GM23248 (cell line): ENCODE measurements around the gene NFE2L3. TPM values are rescaled to one million over a fixed set of nuclear protein-coding genes. Genes with fewer than 3 reads are reported as not detected.
"Not testable (repeated sequence)": the region's sequence is repeated elsewhere in the genome, so short reads cannot be mapped to it uniquely, and the experiment has no call there.

ENCODE experiments used
- DNase-seq: peaks from one replicate; pipeline ENCODE4 v3.0.0-alpha.2; 2015
- H2AFZ ChIP-seq: fragments of 200-600 bp; sonication (generic); 2 replicates; pipeline ENCODE4 v1.6.1; 2016; ENCODE audit warnings: antibody characterized with exemption
- H3F3A ChIP-seq: fragments of 200-600 bp; sonication (generic); 2 replicates; pipeline ENCODE4 v1.6.1; 2016; ENCODE audit warnings: mild to moderate bottlenecking, antibody characterized with exemption, mixed run types; ENCODE audit not compliant: insufficient read depth
- H3K27ac ChIP-seq: fragments of 200-600 bp; sonication (generic); 2 replicates; pipeline ENCODE4 v1.5.1; 2016; ENCODE audit warnings: mild to moderate bottlenecking
- H3K27me3 ChIP-seq: fragments of 200-600 bp; sonication (generic); replicated peaks from 2 replicates; pipeline ENCODE4 v1.6.1; 2016; ENCODE audit warnings: mild to moderate bottlenecking; ENCODE audit not compliant: insufficient read depth
- H3K36me3 ChIP-seq: fragments of 200-600 bp; sonication (generic); 2 replicates; pipeline ENCODE4 v1.6.1; 2016; ENCODE audit warnings: low read depth, mild to moderate bottlenecking
- H3K4me1 ChIP-seq: fragments of 200-600 bp; sonication (generic); 2 replicates; pipeline ENCODE4 v1.6.1; 2016; ENCODE audit warnings: mild to moderate bottlenecking; ENCODE audit not compliant: insufficient read depth
- H3K4me2 ChIP-seq: fragments of 200-600 bp; sonication (generic); one replicate; pipeline ENCODE4 v1.6.1; 2016; ENCODE audit warnings: mild to moderate bottlenecking; ENCODE audit not compliant: unreplicated experiment
- H3K4me3 ChIP-seq: fragments of 200-600 bp; sonication (generic); 2 replicates; pipeline ENCODE4 v1.5.1; 2016; ENCODE audit warnings: mild to moderate bottlenecking
- H3K79me2 ChIP-seq: fragments of 200-600 bp; sonication (generic); 2 replicates; pipeline ENCODE4 v1.6.1; 2016; ENCODE audit warnings: mild to moderate bottlenecking; ENCODE audit not compliant: insufficient read depth
- H3K9ac ChIP-seq: fragments of 200-600 bp; sonication (generic); 2 replicates; pipeline ENCODE4 v1.6.1; 2016; ENCODE audit warnings: mild to moderate bottlenecking
- H3K9me2 ChIP-seq: fragments of 200-600 bp; sonication (generic); 2 replicates; pipeline ENCODE4 v1.6.1; 2016; ENCODE audit warnings: mixed run types, mild to moderate bottlenecking, moderate library complexity; ENCODE audit not compliant: insufficient read depth
- H3K9me3 ChIP-seq: fragments of 200-600 bp; sonication (generic); one replicate; pipeline ENCODE4 v1.6.1; 2017; ENCODE audit warnings: low read depth
- H4K20me1 ChIP-seq: fragments of 200-600 bp; sonication (generic); 2 replicates; pipeline ENCODE4 v1.6.0; 2016; ENCODE audit not compliant: insufficient read depth
- EZH2 ChIP-seq: fragments of 200-600 bp; sonication (generic); IDR thresholded peaks from 2 replicates; pipeline ENCODE4 v1.6.1; 2018; ENCODE audit warnings: antibody characterized with exemption, mild to moderate bottlenecking; ENCODE audit not compliant: insufficient read depth, poor library complexity, severe bottlenecking
- EZH2phosphoT487 ChIP-seq: fragments of 200-600 bp; sonication (generic); IDR thresholded peaks from 2 replicates; pipeline ENCODE4 v1.6.1; 2018; ENCODE audit warnings: antibody characterized with exemption, moderate library complexity, mild to moderate bottlenecking, low read depth; ENCODE audit not compliant: insufficient read depth
- WGBS, 2 experiments: methylation state at CpG; one replicate each; pipeline ENCODE4 v1.1.6; 2015 to 2017; ENCODE audit warnings: low lambda C conversion rate in 2 of 2, low coverage in 1 of 2; ENCODE audit errors: missing lambda C conversion rate in 2 of 2; 5-methylcytosine and 5-hydroxymethylcytosine counted together
- in situ Hi-C: fragments of 300-500 bp; cut with MboI; formaldehyde crosslinking; loops from 2 replicates; pipeline ENCODE4 v1.15.0; 2020
- polyA plus RNA-seq: library from polyadenylated mRNA; unstranded; fragments of >200 nt; fragmentation: Nextera tagmentation; extraction: Ambion mirVana; gene quantifications from 2 replicates; pipeline ENCODE4 v1.2.1, GENCODE V29; 2016
- total RNA-seq: library from RNA; depleted of rRNA; stranded (reverse); fragments of >200 nt; shearing (Covaris generic); gene quantifications from 2 replicates; pipeline ENCODE4 v1.2.3, GENCODE V29; 2014

NFE2L3 gene
- total and polyA plus RNA-seq, 2 experiments from 2014 or later, result 0.70 to 1.4 TPM

DNA sequence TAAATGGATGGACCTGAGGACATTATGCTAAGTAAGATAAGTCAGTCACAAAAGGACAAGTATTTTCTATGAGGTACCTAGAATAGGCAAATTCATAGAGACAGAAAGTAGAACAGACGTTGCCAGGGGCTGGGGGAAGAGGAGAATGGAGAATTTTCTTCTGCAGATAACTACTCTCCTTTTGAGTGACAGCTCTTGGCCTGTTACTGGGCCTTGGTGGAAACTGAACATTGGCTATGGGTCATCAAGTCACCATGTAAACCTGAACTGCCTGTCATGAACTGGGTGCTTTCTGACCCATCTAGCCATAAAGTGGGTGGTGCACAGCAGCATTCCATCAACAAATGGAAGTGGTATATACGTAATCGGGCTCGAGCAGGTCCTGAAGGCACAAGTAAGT is 29.3 kb upstream of the NFE2L3 start:
- in situ Hi-C loops, result no loop called here
- H4K20me1 ChIP-seq, result no peaks in the 10 kb centered on the region
- H3K27me3 ChIP-seq, result peaks cover 9% of the 10 kb centered on the region; the same call in 1 of the 2 replicates
- no peaks in the 10 kb centered on the region for H3F3A ChIP-seq
- H3K4me2 ChIP-seq, result no peak overlapping the region
- WGBS, 2 experiments, result 31 to 38% methylated on average over 4 of the region's 4 CpGs
- H3K9ac ChIP-seq, result no peak overlapping the region
- no peak overlapping the region for H3K27ac ChIP-seq
- no peaks in the 10 kb centered on the region for H3K79me2 ChIP-seq
- H3K4me3 ChIP-seq, result no peak overlapping the region
- H3K9me2 ChIP-seq, result no peaks in the 10 kb centered on the region
- H2AFZ ChIP-seq, result no peak overlapping the region
- no peaks in the 10 kb centered on the region for H3K9me3 ChIP-seq
- no peaks in the 10 kb centered on the region for H3K36me3 ChIP-seq
- DNase-seq, result no peak
- H3K4me1 ChIP-seq, result no peaks in the 10 kb centered on the region
- TF ChIP-seq EZH2phosphoT487, result no peak
- TF ChIP-seq EZH2, result no peak

DNA sequence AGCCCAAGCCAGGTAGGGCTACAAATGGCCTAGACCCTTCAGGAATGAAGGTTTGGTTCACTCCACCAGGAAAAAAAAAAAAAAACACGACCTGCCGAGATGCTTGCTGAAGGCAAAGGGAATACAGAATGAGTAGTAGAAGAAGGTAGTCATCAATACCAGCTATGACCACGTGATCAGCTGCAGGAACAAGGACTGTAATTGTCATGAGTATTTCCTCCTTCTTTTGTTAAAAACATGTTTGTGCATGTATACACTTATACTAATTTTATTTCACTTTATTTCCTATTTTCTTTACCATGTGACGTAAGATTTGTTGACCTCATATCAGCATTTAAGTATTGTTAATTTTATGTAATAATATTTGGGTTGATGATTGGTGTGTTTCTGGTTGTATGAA is 27.2 kb upstream of the NFE2L3 start:
- H3K9me2 ChIP-seq, H4K20me1 ChIP-seq, H3K79me2 ChIP-seq, H3K27ac ChIP-seq, H3K9me3 ChIP-seq, in situ Hi-C loops, H2AFZ ChIP-seq, H3K9ac ChIP-seq, H3K4me2 ChIP-seq, H3F3A ChIP-seq, H3K27me3 ChIP-seq, DNase-seq, H3K36me3 ChIP-seq, H3K4me3 ChIP-seq, H3K4me1 ChIP-seq: not testable (repeated sequence)
- WGBS, 2 experiments, result 35 to 43% methylated on average over 4 of the region's 4 CpGs

DNA sequence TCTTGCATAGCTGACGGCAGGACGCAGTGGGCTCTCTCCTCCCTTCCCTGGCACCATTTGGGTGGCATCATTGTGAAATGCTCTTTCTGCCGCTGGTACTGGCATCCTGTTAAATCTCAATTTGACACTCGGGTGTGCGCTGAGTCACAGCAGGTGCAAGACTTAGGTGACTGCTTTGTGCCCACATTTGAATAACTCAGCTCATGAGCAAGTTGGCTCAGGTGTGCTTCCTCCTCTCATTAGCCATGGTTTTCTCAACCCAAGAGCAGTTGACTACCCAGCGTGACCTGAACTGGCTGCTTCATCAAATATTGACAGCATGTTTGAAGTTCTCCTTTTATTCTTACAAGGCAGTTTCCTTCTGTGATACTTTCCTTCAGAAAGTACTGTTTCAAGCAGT is 24.6 kb upstream of the NFE2L3 start:
- Histone ChIP-seq H3F3A (no peaks in the 10 kb centered on the region), H3K27ac (no peak overlapping the region), H3K9me2 (no peaks in the 10 kb centered on the region), H3K79me2 (no peaks in the 10 kb centered on the region), H3K36me3 (no peaks in the 10 kb centered on the region), H3K4me3 (no peak overlapping the region), H3K4me2 (no peak overlapping the region), H3K4me1 (no peaks in the 10 kb centered on the region), H3K9me3 (no peaks in the 10 kb centered on the region), H2AFZ (no peak overlapping the region), H3K27me3 (peaks cover 9% of the 10 kb centered on the region; the same call in 1 of the 2 replicates), H3K9ac (no peak overlapping the region), H4K20me1 (no peaks in the 10 kb centered on the region)
- TF ChIP-seq EZH2phosphoT487 (no peak), EZH2 (no peak)
- in situ Hi-C loops, result no loop called here
- no peak for DNase-seq
- 49 to 50% methylated on average over 6 of the region's 6 CpGs for WGBS, 2 experiments

DNA sequence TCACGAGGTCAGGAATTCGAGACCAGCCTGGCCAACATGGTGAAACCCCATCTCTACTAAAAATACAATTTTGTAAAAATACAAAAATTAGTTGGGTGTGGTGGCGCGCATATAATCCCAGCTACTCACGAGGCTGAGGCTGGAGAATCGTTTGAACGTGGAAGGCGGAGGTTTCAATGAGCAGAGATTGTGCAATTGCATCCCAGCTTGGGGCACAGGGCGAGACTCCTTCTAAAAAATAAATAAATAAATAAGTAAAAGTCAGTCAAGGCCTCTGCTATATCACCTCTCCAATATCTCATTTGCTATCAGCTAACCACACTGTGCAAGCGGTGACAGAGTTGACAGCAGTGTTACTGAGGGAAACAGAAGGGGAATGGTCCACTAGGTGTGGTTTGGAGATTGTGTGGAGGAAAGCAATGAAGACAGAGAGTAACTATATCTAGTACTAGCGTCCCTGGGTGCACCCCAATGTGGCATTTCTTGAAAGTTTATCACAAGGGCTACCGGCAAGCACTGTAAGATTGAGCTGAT is 20.9 kb upstream of the NFE2L3 start:
- Histone ChIP-seq H3K4me1 (no peaks in the 10 kb centered on the region), H3K36me3 (no peaks in the 10 kb centered on the region), H3K79me2 (no peaks in the 10 kb centered on the region), H3K4me3 (no peak overlapping the region), H4K20me1 (no peaks in the 10 kb centered on the region), H3K9me2 (no peaks in the 10 kb centered on the region), H3F3A (no peaks in the 10 kb centered on the region), H3K4me2 (no peak overlapping the region), H3K9ac (no peak overlapping the region), H2AFZ (no peak overlapping the region), H3K27ac (no peak overlapping the region), H3K9me3 (no peaks in the 10 kb centered on the region), H3K27me3 (peaks cover 20% of the 10 kb centered on the region)
- DNase-seq, result no peak
- no peak for TF ChIP-seq EZH2phosphoT487
- TF ChIP-seq EZH2, result no peak
- in situ Hi-C loops, result no loop called here
- WGBS, 2 experiments, result 66 to 73% methylated on average over 12 of the region's 12 CpGs

DNA sequence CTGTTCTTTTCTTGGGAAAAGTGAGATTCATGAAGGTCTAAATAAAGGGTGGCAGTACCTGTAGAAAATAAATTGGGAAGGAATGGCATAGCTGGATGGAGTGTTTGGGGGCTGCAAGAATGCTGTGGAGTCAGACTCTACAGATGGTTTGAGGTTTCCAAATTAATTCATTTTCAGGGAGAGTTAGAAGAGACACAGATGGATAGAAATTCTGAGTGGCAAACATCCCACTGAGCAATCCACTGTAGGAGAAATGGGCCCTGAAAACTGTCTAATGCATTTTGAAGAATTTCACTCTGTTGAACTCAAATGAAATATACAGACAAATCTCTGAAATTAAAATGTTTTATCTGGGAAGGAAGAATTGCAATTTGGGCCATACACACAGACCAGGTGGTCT is 16.9 kb upstream of the NFE2L3 start:
- no peaks in the 10 kb centered on the region for H3K79me2 ChIP-seq
- TF ChIP-seq EZH2 (no peak), EZH2phosphoT487 (no peak)
- no peaks in the 10 kb centered on the region for H3F3A ChIP-seq
- no peak overlapping the region for H3K27ac ChIP-seq
- no peaks in the 10 kb centered on the region for H4K20me1 ChIP-seq
- no peak overlapping the region for H3K4me3 ChIP-seq
- in situ Hi-C loops, result no loop called here
- no peak overlapping the region for H3K9ac ChIP-seq
- H3K9me2 ChIP-seq, result no peaks in the 10 kb centered on the region
- no peaks in the 10 kb centered on the region for H3K9me3 ChIP-seq
- H3K4me1 ChIP-seq, result no peaks in the 10 kb centered on the region
- DNase-seq, result no peak
- no peak overlapping the region for H3K4me2 ChIP-seq
- no peak overlapping the region for H2AFZ ChIP-seq
- peaks cover 11% of the 10 kb centered on the region; the same call in 1 of the 2 replicates for H3K27me3 ChIP-seq
- H3K36me3 ChIP-seq, result no peaks in the 10 kb centered on the region
